Measurements from ENCODE around the gene COL5A3.
"Not testable (repeated sequence)": the region's sequence is repeated elsewhere in the genome, so short reads cannot be mapped to it uniquely, and the experiment has no call there.

COL5A3 gene

DNA sequence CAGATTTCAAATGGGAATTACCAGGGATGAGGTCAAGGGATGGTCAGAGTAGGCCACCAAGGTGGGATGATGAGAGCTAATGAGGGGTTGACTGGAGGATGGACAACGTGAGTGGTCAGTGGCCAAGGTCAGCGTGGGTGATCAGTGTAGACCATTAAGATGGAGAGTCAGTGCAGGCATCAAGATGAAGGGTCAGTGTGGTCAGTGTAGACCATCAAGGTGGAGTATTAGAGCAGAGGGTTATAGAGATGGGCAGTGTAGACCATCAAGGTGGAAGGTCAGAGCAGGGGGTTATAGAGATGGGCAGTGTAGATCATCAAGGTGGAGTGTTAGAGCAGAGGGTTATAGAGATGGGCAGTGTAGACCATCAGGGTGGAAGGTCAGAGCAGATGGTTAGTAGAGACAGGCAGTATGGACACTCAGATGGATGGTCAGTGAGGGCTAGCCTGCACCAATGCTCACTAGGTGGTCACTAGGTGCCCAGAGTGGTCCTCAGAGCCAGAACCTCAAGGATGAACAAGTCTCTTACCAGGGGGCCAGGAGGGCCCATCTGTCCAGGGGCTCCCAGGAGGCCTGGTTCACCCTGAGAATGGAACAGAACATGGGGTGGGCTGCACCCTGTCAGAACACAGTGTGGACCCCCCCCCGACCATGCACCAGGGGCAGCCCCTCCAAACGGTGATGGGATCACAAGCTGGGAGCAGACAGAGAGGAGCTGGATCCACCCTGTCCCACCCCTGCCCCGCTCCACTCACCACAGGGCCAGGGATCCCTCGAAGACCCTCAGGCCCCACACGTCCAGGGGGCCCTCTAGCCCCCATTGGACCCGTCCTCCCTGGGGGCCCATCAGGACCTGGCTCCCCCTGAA, 41.2 kb downstream of the COL5A3 start:
- no peak for DNase-seq

DNA sequence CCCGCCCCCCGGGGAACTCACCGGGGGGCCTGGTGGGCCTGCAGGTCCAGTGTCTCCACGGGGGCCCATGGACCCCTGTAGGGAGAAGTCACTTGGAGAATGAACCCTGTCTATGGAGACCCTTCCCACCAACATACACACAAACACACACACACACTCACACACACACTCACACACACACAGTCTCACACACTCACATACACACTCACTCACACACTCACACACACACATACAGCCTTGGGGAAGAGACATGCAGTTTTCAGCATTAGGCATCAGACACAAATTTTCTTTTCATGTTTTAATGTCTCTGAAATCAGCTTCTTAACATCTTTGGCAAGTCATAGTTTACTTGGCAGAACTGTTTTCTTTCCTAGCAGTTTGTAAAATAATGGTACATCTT, 43.0 kb downstream of the COL5A3 start:
- DNase-seq = no peak

DNA sequence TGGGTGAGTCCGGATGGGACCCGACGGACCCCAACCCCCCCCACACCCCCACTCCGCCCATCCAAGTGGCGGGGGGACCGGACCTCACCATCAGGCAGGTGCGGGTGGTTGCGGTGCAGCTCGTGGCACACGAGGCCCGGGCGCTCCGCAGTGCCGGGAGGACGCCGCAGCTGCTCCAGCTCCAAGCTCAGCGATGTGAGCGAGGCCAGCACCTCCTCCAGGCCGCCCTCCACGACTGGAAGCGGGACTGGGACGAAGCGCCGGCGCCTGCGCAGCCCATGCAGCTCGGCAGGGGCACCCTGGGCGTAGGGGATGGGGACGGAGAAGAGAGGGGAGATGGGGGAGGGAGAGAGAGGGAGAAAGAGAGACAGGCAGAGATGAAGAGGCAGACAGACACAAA, 43.9 kb downstream of the COL5A3 start:
- DNase-seq = no peak

DNA sequence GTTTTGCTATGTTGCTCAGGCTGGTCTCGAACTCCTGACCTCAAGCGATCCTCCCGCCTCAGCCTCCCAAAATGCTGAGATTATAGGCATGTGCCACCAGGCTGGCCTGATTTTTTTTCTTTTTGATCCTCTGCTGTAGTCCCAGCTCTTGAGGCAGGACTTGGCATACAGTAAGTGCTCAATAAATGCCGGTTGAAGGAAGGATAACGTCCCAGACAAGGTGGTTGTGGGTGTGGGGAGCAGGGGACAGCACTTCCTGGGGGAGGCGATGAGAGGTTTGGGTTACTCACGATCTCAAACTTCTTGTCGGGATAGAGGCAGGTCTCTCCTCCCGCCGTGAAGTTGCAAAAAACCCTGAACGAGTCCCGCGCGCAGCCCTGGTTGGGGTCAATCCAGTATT, 44.3 kb downstream of the COL5A3 start:
- no peak for DNase-seq

DNA sequence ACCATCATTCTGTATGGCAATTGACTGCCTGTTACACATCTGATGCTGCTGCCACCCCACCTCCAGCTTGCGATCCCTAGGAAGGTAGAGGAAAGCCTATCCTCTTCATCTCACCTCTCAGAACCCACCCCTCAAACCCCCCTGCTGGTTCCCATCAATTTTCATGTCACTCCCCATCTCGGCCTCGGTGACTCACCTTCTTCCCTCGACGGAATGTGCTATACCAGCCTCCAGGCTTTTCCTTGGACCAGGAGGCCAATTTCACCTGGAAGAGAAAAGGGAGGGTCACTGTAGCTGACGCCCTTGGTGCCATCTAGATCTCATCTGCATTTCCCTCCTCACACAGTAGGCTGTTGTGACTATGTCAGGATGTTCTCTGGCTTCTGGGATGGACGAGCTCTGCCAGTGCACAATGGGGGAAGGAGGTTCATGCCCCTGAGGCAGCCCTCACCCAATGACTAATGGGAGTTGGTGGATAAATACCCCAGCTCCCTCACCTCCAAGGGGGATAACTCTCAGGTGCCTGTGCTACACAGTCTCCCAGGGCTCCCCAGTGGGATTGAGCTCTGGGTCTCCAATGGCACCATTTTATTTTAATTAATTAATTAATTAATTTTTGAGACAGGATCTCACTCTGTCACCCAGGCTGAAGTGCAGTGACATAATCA, 47.5 kb downstream of the COL5A3 start:
- no peak for DNase-seq

DNA sequence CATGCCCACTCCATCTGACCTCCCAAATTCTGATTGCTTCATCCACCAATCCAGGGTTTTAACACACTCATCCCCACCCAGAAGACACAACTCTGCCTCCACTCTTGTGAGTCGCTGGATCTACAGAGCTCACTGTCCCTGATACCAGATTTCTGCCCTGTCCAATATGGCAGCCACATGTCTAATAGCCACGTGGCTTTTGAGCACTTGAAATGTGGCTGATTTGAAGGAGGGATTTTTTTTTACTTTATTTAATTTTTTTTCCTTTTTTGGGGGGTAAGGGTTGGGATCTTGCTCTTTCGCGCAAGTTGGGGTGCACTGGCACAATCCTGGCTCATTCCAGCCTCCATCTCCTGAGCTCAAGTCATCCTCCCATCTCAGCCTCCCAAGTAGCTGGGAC, 49.2 kb downstream of the COL5A3 start:
- no peak for DNase-seq

DNA sequence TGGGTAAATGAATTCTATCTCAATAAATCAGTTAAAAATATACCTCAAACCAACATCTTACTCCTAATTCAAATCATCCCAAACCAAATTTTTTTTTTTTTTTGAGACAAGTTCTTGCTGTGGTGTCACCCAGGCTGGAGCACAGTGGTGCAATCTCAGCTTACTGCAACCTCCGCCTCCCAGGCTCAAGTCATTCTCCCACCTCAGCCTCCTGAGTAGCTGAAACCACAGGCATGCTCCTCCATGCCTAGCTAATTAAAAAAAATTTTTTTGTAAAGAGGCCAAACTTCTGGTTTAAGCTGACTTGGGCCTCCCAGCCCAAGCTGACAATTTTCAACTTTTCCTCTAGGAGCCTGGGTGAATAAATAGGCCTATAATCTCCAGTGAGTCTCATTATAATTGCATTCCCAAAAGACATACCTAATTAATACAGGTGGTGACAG, 51.9 kb downstream of the COL5A3 start:
- DNase-seq = no peak

DNA sequence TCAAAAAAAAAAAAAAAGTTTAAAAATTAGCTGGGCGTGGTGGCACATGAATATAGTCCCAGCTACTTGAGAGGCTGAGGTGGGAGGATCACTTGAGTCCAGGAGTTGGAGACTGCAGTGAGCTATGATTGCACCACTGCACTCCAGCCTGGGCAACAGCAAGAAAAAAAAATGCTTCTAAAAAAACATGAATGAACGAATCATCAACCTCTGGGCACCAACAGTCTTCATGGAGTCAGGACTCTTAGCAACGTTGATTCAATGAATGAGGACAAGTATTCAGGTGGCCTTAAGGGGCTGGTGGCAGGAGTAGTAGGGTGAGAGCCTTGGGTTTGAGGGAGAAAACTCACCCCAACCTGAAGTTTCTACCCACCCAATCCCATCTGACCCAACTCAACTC, 53.3 kb downstream of the COL5A3 start:
- no peak for DNase-seq

DNA sequence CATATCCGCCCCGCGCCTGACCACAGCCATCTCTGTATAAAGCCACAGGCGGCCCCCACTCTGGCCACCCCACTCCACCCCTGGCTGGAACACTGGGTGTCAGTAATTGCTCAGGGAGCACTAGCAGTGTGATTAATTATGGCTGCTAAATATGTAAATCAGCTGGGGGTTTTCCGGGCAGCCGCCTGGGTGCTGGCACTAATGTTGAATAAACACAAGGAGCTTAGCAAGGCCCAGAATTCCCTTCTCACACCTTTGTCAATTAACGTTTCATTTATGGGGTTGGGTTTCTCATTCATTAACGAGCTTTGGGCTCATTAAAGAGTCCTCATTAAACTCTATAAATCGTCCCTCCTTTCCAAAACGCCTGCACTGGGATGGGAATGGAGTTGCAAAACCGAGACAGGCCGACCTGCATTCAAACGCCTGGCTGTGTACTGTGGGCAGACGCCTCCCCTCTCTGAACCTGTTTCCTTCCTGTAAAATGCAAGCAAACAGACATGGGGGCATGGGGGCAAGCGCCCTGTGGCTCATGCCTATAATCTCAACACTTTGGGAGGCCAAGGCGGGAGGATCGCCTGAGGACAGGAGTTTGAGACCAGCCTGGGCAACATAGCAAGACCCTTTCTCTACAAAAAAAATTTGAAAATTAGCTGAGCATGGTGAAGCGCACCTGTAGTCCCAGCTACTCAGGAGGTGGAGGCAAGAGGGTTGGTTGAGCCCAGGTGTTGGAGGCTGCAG, 56.3 kb downstream of the COL5A3 start:
- DNase-seq = no peak

DNA sequence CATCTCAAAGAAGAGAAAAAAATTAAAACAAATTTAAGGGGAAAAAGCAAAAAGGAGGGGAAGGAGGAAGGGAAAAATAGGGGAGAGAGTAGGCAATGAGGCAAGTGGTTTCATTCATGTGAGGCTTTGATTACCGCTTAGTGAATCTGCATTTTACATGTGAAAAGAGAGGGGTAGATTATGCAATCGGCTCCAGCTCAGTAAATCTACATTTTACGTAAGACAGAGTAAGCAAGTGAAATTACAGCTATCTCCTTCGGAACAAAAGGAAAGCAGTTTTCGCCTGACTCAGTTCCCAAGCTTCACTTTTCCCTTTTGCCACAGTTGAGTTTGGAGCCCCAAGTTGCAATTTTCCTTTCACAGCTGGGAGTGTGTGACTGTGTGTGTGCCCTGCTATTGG, 58.0 kb downstream of the COL5A3 start:
- DNase-seq = no peak

DNA sequence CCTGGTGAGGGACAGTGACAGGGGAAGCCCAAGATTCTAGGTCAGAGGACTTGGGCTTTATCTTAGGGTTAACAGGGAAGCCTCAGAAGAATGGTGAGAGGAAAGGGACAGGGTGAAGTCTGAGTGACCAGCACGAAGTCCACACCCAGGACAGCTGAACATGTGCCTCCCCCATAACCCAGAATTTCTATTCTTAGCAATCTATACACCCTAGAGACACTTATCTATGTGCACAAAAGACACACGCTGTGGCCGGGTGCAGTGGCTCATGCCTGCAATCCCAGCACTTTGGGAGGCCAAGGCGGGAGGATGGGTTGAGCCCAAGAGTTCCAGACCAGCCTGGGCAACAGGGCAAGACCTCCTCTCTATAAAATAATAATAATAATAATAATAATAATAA, 62.9 kb downstream of the COL5A3 start:
- no peak for DNase-seq

DNA sequence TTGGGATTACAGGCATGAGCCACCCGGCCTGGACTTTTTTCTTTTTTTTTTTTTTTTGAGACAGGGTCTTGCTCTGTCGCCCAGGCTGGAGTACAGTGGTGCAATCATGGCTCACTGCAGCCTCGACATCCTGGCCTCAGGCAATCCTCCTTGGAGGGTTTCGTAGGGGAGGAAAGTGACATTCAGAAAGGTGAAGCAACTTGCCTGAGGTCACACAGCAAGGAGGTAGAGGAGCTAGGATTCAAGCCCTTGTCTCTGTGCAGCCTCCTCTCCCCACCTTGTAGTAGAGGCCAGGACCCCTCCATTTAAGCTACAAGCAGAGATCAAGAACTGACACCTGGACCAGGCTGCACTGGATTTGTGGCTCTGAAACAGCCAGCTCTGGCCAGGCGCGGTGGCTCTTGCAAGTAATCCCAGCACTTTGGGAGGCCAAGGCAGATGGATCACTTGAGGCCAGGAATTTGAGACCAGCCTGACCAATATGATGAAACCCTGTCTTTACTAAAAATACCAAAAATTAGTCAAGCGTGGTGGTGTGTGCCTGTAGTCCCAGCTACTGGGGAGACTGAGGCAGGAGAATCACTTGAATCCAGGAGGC, 63.7 kb downstream of the COL5A3 start:
- DNase-seq = not testable (repeated sequence)

DNA sequence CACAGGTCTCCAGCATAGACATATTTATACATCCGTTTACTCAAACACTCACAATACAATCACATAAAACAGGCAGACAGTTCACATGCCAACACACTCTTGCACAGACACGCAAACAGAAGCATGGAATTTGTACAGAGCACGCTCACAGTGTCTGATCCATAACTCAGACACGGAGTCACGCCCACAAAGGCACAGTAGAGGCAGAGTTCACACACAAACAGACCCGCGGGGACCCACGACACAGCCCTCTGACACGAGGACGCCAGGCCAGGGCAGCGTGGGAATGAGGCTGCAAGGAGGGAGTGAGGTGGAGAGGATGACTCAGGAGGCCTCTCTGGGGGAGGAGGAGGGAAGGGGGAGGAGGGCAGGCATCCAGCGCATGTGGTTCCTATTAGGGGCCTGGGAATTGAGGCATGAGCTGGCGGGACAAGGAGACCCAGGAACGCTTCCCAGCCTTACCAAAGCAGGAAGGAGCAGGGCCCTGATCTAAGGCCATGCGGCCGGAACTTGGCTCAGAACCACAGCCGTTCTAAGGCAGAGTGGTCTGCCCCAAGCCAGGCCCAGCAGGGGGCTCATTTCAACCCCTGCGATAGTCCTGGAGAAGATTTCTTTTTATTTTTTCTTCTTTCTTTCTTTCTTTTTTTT, 64.9 kb downstream of the COL5A3 start:
- DNase-seq = no peak

DNA sequence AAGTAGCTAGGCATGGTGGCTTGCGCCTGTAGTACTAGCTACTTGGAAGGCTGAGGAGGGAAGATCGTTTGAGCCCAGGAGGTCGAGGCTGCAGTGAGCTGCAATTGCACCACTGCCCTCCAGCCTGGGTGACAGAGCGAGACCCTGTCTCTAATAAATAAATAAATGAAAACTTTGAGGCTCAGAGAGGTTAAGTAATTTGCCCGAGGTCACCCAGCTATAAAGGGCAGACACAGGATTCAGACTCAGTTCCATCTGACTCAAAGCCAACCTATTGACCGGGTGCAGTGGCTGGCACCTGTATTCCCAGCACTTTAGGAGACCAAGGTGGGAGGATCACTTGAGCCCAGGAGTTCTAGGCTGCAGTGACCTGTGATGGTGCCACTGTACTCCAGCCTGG, 66.6 kb downstream of the COL5A3 start:
- DNase-seq = no peak

DNA sequence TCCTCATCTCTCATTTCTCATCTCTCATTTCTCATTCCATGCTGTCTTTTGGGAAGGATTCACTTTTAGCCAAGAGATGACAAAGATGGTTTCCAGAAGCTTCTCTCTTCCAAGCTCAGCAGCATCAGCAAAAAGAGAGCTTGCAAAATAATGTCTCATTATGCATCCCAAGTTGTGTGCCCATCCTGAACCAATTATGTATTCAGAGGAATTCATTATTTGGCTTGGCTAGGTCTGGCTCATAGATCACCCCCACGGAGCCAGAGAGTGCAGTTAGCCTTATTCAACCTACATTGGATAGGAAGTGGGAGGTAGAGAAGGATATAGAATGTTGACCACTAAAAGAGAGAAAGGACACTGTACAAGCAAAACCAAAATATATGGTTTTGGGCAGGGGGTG, 68.6 kb downstream of the COL5A3 start:
- DNase-seq = no peak

DNA sequence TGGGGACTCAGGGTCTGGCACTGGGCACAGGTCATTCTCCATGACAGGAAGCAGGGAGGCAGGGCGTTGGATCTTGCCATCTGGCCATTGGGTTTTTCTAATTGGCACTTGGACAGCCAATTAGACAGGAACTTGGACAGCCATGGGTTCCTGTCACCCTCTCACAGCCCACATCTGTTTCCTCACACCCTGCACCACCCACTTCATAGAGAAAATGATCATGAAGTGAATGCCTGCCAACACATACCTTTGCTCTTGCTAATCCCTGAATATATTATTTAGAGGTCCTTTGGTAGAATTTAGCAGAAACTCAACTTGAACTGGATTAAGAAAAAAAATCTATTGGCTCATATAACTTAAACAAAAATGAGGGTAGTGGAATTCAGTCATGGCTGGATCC, 69.1 kb downstream of the COL5A3 start:
- DNase-seq = no peak

DNA sequence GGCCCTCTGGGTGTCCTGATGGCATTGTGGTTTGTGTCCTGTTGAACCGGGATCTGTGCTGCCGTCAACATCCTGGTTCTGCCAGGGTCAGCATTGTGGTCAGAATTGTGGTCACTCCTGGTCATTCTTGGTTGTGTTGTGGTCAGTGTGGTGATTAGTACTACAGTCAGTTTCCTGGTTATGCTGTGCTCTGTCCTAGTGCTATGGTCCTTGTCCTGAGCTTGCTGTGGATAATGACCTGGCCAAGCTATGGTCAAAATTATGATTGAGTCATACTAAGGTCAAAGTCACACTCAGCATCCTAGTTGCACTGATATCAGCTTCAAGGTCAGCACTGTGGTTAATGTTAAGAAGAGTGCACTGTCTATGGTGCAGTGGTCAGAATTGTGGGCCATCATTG, 69.5 kb downstream of the COL5A3 start:
- DNase-seq = no peak

DNA sequence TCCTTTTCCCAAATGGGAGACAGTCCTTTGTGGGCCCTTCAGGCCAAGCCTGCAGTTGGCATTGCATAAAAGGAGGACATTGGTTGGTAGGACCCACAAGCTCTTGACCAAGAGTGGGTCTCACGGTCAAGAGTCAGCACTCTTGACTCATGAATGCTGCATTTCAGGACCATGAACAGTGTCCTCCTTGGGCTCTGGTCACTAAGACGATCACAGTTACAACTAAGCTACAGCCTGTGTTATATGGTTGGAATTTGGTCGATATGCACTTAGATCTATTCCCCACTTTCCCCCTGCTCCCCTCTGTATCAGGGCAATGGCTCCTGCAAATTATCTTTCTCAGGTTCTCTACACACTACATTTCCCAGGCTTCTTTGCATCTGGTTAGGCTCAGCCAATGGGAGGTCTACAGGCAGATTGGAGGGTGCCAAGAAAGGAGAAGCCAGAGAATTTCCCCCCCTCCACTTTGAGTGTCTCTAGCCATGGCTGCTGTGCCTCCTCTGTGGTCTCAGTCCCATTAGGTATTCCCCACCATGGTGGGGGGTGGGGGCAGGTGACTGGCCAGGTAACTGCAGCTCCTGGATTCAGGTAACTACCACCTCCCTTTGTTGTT, 70.9 kb downstream of the COL5A3 start:
- DNase-seq = no peak

DNA sequence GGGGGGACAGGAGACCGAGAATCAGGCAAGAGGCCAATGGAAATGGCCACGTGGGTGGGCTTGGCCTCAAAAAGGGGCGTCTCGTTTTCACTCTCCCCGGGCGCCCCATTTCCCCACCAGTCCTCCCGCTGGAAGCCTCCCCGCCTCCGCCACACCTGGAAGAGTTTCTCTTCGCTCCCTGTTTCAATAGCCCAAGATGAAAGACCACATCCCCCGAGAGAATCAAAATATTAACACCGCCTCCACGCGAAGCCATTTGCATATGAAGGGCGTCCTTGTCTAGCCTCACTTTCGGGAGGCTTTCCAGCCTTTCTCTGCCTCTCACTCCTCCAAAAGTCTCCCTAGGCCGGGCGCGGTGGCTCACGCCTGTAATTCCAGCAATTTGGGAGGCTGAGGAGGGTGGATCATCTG, 73.3 kb downstream of the COL5A3 start:
- no peak for DNase-seq

DNA sequence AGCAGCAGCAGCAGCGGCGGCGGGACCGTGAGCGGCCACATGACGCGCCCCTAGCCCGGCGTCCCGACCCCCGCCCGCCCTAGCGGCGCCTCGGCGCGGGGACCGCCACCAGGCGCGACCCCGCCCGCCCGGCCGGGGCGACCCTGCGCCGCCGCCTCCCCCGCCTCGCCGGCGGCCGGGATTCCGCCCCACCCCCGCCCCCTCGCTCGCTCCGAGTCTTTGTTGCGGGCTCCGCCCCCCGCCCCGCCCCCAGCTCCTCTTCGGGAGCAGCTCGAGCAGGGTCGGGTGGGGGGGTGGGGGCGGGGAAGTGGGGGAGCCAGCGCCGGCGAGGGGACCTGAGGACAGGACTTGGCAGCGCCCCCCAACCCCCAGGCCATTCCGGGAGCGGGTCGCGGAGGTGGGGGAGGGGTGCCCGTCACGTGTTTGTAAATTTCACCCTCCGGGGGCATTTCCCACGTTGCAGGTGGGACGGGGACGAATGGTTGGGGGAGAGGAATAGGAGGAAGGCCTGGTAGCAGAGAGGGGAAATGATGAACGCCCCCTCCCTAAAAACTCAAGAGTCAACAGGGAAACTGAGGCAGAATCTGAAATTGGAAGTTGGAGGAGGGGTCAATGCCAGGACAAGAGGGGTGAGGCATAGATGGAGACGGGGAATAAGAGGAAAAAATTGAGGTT, 73.8 kb downstream of the COL5A3 start, which contains the start of gene OLFM2:
TSS of gene OLFM2 (minus strand) at position 190 of the 675 bp plus-strand sequence. CDS start at position 41, 149 bp downstream.
- no peak for DNase-seq

DNA sequence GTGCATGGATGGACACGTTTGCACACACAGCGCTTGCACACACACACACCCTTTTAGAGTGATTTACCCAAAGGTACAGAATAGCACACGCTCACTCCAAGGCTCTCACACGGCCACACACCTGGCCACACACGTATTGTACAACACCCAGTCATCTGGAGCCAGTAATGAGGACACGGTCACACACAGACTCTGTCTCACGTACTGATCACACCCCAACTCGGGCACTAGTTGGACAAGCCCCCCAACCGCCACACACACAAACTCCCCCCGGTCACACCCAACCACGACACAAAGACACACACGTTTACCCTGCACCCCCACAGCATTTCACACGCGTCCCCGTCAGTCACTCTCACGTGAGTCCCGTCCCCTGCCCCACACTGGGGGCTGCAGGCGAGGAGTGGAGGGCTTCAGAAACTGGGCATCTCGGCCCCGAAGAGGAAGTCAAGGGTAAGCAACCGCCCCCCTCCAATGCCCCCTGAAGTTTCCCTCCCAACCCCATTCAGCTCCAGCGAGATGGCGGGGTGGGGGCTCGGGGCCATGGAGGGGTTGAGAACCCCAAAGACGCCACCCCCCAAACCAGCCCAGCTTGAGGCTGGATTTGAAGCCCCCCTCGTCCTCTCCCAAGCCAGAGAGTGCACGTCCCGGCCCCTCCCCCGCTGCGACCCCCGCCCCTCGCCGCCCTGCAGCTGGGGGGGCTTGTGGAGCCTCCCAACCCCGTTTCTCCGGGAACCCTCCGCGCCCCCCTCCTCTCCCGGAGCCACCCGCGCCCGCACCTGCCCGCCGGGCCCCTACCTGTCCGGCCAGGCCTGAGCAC, 74.6 kb downstream of the COL5A3 start:
- no peak for DNase-seq
